GM18858 (cell line): Measurements from ENCODE around the gene PRRT1B.

Experiments used
- ATAC-seq: cut with Tn5 transposase; IDR thresholded peaks from one replicate; pipeline ENCODE4 v1.9.1; 2021; ENCODE audit not compliant: unreplicated experiment

The PRRT1B gene

DNA sequence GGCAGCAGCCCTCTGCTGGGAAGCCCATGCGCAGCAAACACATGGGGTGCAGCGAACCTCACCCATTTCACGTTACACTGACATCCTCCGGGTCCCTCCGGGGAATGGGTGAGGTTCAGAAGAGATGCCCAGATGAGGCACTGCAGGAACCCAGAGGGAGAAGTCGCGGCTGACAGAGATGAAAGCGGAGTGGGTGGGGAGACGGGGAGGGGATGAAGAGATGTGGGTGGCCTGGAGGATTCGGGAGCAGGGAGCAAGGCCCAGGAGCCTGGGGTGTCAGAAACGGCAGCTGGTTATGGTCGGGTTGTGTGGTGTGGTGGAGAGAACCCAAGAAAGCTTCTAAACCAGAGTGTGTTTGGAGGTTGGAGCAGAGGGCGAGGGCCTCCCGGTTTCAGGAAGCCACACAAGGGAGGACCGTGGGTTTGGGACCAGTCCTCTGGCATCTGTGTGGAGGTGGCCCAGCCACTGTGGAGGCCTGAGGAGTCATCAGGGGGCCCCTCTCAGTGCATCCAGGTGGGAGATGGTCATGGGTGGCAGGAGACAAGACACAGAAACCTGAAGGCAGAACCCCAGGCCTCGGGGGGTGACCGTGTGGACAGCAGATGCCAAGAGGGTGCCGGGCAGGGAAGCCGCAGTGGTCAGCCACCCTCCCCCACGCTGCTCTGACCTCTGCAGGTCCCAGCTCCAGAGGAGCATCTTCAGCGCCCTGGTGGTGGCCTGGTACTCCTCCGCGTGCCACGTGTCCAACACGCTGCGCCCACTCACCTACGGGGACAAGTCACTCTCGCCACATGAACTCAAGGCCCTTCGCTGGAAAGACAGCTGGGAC lies 22.9 kb upstream of the PRRT1B start:
- no peak for ATAC-seq

GRCh38 chr9:131523086-131523388 lies 22.3 kb upstream of the PRRT1B start:
- no peak for ATAC-seq

GRCh38 chr9:131523451-131524435 lies 21.6 kb upstream of the PRRT1B start:
- ATAC-seq, result no peak

DNA sequence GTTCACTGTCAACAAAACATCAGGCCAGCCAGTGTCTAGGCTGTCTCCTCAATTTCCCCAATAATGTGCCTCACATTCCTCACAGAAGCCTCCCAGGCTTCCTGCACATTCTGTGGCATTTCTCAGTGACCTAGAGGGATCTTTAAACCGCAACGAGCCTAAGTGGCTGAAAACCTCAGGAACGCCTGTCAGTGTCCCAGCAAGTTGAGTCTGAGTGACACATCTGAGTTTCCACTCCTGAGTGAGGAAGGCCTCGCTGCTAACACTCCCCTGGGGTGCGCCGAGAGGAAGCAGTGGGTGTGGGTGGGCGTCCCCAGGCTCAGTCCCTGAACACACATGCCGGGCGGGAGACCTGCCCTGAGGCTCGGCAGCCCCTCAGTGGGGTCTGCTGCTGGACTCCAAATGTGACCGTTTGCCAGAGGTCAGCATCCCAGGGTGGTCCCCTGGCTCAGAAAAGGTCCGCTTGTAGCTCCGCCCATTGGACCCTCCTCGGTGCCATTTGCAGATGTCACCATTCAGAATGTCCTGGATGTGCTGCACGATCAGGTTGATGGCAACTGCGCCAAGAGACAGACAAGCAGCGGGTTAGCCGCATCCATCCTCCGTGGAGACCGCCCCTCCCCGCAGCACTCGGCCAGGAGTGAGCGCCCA lies 20.5 kb upstream of the PRRT1B start:
- no peak for ATAC-seq

- no peak for ATAC-seq
Observed at GRCh38 chr9:131525643-131526565, 19.4 kb upstream of the PRRT1B start.

- ATAC-seq, result no peak
Observed at GRCh38 chr9:131528186-131528585, 17.1 kb upstream of the PRRT1B start.

DNA sequence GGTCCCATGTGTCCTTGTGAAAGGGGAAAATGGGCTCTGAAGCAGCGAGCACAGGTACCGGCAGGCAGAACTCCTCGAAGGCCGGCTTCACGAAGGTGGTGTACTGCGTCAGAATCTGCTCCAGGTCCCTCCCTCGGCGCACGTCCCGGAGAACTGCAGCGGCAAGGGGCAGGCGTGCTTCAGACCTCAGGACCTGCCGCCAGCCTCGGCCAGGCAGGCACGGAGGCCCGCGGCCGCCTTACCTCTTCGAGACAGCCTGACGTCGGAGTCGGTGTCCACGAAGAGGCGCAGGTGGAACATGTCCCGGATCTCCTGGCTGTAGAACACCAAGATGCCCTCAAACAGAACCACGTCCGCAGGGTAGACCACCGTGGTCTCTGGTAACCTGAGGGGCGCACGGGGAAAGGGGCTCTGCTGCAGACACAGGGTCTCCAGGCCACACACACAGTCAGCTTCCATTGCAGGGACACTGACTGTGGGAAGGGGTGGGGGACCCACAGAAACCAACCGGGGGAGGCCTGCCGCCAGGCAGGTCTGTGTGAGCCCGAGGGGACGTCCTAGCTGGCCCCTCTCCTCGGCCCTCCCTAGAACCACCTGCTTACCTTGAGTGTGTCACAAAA lies 16.3 kb upstream of the PRRT1B start:
- ATAC-seq, result no peak

- no peak for ATAC-seq
Observed at GRCh38 chr9:131529597-131530545, 15.5 kb upstream of the PRRT1B start.

DNA sequence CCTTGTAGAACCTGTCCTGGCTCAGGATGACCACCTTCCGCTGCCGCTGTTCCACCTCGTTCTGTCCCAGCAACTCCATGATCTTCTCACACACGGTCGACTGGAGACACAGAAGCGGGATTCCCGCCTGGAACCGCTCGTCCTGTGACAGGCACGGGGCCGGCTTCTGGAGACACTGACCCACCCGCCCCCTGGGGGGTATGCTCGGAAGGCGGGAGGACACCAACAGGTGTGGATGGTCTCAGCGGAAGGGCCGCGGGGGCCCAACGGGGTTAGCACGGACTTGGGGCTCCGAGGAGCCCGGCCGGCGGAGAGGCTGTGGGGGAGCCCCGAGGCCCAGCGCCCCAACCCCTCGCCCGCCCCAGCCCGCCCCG lies 14.8 kb upstream of the PRRT1B start:
- peak; percentile 10 for ATAC-seq

- ATAC-seq, result peak; percentile 72
Observed at GRCh38 chr9:131530920-131531832, 14.1 kb upstream of the PRRT1B start, which contains the start of gene UCK1. Gene UCK1 (minus strand): TSS chr9:131531263. CDS start chr9:131531174, 89 bp downstream.

DNA sequence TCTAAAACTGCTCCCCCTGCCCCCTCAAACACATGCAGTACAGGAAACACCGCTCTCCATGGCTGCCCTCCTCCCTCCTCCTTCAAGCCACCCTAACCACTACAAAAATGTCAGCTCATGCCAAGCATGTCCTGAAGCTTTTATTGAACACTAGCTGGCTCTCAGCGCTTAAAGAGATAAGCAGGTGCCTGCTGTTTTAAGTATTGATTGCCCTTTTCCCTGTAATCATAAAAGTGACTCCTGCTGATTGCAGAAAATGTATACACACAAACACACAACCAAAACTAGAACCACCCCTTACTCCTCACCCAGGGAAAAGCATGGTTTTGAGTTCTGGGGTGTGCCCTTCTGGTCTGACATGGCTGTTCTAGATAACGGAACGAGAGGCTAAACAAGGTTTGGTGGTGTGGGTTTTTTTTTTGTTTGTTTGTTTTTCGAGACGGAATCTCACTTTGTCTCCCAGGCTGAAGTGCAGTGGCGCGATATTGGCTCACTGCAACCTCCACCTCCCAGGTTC lies 10.5 kb upstream of the PRRT1B start:
- ATAC-seq, result no peak

GRCh38 chr9:131537946-131538345 lies 7.4 kb upstream of the PRRT1B start:
- no peak for ATAC-seq

DNA sequence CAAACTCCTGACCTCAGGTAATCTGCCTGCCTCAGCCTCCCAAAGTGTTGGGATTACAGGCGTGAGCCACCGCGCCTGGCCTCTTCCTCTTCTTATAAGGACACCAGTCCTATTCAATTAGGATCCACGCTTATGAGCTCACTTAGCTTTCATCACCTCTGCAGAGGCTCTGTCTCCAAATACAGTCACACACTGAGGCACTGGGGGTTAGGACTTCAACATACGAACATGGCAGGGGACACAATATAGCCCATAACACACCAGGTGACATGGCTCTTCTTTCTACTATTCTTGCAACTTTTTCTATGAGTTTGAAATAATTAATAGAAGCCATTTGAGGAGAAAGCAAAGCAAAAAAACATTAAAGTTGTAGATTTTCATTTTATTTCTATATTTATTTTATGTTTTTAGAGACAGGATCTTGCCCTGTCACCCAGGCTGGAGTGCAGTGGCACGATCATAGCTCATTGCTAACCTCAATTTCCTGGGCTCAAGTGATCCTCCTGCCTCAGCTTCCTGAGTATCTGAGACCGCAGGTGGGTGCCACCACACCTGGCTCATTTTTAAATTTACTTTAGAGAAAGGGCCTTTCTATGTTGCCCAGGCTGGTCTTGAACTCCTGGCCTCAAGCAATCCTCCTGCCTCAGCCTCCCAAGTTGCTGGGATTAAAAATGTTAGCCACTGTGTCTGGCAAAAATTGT lies 6.0 kb upstream of the PRRT1B start:
- no peak for ATAC-seq

- no peak for ATAC-seq
Observed at GRCh38 chr9:131543141-131543540, 2.2 kb upstream of the PRRT1B start.

- ATAC-seq, result no peak
Observed at GRCh38 chr9:131545786-131546335, 538 bp downstream of the PRRT1B start.

DNA sequence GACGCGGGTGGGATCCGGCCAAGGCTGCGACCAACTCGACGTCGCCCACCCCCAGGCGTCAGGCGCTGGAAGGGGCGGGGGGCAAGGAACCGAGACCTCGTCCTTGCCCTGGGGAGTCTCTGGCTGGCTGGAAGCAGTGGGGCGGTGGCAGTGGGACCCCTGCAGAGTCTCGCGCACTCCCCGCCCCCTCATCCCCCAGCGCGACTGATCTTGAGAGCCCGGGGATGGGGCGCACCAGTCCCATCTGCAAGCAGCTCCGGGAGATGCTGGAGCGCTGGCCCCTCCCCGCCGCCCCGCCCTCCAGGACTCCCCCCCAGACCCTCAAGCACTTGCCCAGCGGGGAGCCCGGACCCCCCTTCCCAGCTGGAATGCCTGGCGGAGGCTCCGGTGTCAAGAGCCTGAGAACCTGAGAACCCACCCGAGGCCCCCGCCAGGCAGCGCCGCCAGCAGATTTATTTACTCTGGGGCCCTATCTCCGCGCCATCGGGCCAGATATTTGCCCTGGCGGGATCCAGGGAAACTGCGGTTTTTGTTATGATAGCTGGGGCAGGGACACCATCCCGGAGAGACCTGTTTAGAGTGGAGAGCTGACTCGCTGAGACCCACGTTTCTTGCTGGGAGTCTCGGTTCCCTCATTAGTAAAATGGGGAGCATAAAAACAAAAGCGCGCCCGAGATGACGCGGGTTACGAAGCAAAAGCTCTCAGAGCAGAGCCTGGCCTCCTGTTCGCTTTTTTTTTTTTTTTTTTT lies 1.2 kb downstream of the PRRT1B start:
- no peak for ATAC-seq
